HepG2 (cell line): ENCODE measurements around the gene MAGEB17. TPM values are rescaled to one million over a fixed set of nuclear protein-coding genes. Genes with fewer than 3 reads are reported as not detected.

Experiments
- ATAC-seq: fragments of 200-7000 bp; cut with Tn5 transposase; 3 replicates; pipeline ENCODE4 v1.9.1; 2020; ENCODE audit warnings: mild to moderate bottlenecking, moderate library complexity
- BruUV-seq: library from RNA; stranded (reverse); fragments of 400-500 nt; replicated peaks from 2 replicates; lab custom pipeline; 2021; lab: Mats Ljungman, UMichigan
- CTCF ChIA-PET: fragments of 300-600 bp; formaldehyde crosslinking; extraction: SDS; loops from one replicate; lab custom pipeline; 2021; ENCODE audit warnings: low total read pairs, inconsistent platforms, low intra/inter-chr PET ratio; lab: Yijun Ruan, JAX
- POLR2A ChIA-PET: fragments of 350-600 bp; sonication (Branson Sonifier 250); formaldehyde crosslinking; loops from one replicate; lab custom pipeline; 2020; ENCODE audit warnings: antibody characterized with exemption, inconsistent platforms; lab: Yijun Ruan, JAX
- DNase-seq: peaks from one replicate; pipeline ENCODE4 v3.0.0-alpha.2; 2015; ENCODE audit warnings: low spot score
- FAIRE-seq: peaks from 3 replicates; lab custom pipeline; 2011; peaks lifted over from hg19 to GRCh38; lab: Jason Lieb, UNC
- H2AFZ ChIP-seq: one replicate; pipeline ENCODE4 v1.6.1; 2011; ENCODE audit warnings: low read length, inconsistent platforms
- H3K27ac ChIP-seq: fragments of 300-600 bp; 3 replicates; pipeline ENCODE4 v1.8.0; 2011; ENCODE audit warnings: mixed run types, mild to moderate bottlenecking, mixed read lengths, low read length, inconsistent platforms; ENCODE audit not compliant: insufficient read depth; ENCODE audit errors: extremely low read length
- H3K27me3 ChIP-seq, 2 experiments: fragments of 200-600 bp in 1 of 2; 2 replicates in 1 of 2; 3 replicates in 1 of 2; pipeline versions ENCODE4 v1.6.0 to v1.8.0; 2011; ENCODE audit warnings: low read length in 2 of 2, mild to moderate bottlenecking in 2 of 2, moderate library complexity in 2 of 2, inconsistent platforms in 1 of 2; ENCODE audit not compliant: insufficient read depth in 2 of 2, control insufficient read depth in 1 of 2
- H3K36me3 ChIP-seq, 2 experiments: fragments of 200-600 bp in 1 of 2; replicated peaks in 1 of 2; 2 replicates in 1 of 2; 3 replicates in 1 of 2; pipeline versions ENCODE4 v1.5.1 to v1.8.0; 2011; ENCODE audit warnings: low read length in 2 of 2, inconsistent platforms in 1 of 2; ENCODE audit not compliant: insufficient read depth in 2 of 2, control insufficient read depth in 1 of 2
- H3K4me1 ChIP-seq: 2 replicates; pipeline ENCODE4 v1.5.1; 2012; ENCODE audit warnings: low read length, inconsistent platforms; ENCODE audit not compliant: insufficient read depth
- H3K4me2 ChIP-seq: 2 replicates; pipeline ENCODE4 v1.6.0; 2011; ENCODE audit warnings: low read depth, low read length, inconsistent platforms
- H3K4me3 ChIP-seq, 3 experiments: fragments of 200-600 bp in 1 of 3; sonication (generic), shearing (Covaris generic) in 1 of 3; replicated peaks in 1 of 3; 2 replicates each; pipeline ENCODE4 v1.5.1; 2011 to 2016; ENCODE audit warnings: low read length in 3 of 3, inconsistent platforms in 2 of 3, low read depth in 2 of 3, mild to moderate bottlenecking in 2 of 3, control low read depth in 1 of 3, mixed read lengths in 1 of 3; ENCODE audit not compliant: insufficient read depth in 1 of 3
- H3K79me2 ChIP-seq: one replicate; pipeline ENCODE4 v1.6.1; 2011; ENCODE audit warnings: low read length, inconsistent platforms; ENCODE audit not compliant: insufficient read depth
- H3K9ac ChIP-seq: 2 replicates; pipeline ENCODE4 v1.6.0; 2011; ENCODE audit warnings: mild to moderate bottlenecking, low read depth, low read length, inconsistent platforms; ENCODE audit not compliant: insufficient read depth
- H3K9me3 ChIP-seq: 2 replicates; pipeline ENCODE4 v1.5.1; 2012; ENCODE audit warnings: mild to moderate bottlenecking, low read length
- H4K20me1 ChIP-seq: 2 replicates; pipeline ENCODE4 v1.6.0; 2011; ENCODE audit warnings: inconsistent platforms, mild to moderate bottlenecking, low read length, moderate library complexity; ENCODE audit not compliant: insufficient read depth
- DMAP1 ChIP-seq: IDR thresholded peaks from 2 replicates; pipeline ENCODE4 v1.6.1; 2016
- FLYWCH1 ChIP-seq: sonication (generic); formaldehyde crosslinking; IDR thresholded peaks from 2 replicates; pipeline ENCODE4 v1.8.1; 2023; ENCODE audit warnings: mild to moderate bottlenecking, missing genetic modification reagents
- KAT2B ChIP-seq: fragments of 150-350 bp; IDR thresholded peaks from 2 replicates; pipeline ENCODE4 v1.6.1; 2014; ENCODE audit warnings: low read depth, low read length, borderline replicate concordance
- MED8 ChIP-seq: sonication (generic); formaldehyde crosslinking; IDR thresholded peaks from 2 replicates; pipeline ENCODE4 v1.8.1; 2023; ENCODE audit warnings: mild to moderate bottlenecking, missing genetic modification reagents; ENCODE audit not compliant: insufficient replicate concordance
- RXRB ChIP-seq: IDR thresholded peaks from 2 replicates; pipeline ENCODE4 v1.6.1; 2016; ENCODE audit warnings: borderline replicate concordance, missing genetic modification reagents, missing compliant biosample characterization
- SAFB2 ChIP-seq: sonication (generic); formaldehyde crosslinking; IDR thresholded peaks from 2 replicates; pipeline ENCODE4 v1.5.1; 2020; ENCODE audit warnings: missing genetic modification reagents, low read depth, mild to moderate bottlenecking, borderline replicate concordance
- ZMAT3 ChIP-seq: sonication (generic); formaldehyde crosslinking; conservative IDR thresholded peaks from 2 replicates; pipeline ENCODE4 v1.7.0; 2021; ENCODE audit warnings: missing genetic modification reagents
- ZNF136 ChIP-seq: sonication (generic); formaldehyde crosslinking; IDR thresholded peaks from 2 replicates; pipeline ENCODE4 v1.8.1; 2022; ENCODE audit warnings: low read depth, mild to moderate bottlenecking, moderate library complexity, missing genetic modification reagents
- ZNF20 ChIP-seq: sonication (generic); formaldehyde crosslinking; IDR thresholded peaks from 2 replicates; pipeline ENCODE4 v1.4.0; 2020; ENCODE audit warnings: mild to moderate bottlenecking, moderate library complexity, missing genetic modification reagents
- in situ Hi-C: cut with HindIII; loops from 2 replicates; pipeline ENCODE4 v1.10.0; 2017; ENCODE audit warnings: low pct_unique_long_range_greater_than_20kb; ENCODE audit not compliant: extremely low pct_ligation_motif_present
- intact Hi-C: fragments of 100-400 bp; cut with micrococcal nuclease; formaldehyde crosslinking; loops from one replicate; pipeline ENCODE4 v1.10.0; 2022; ENCODE audit not compliant: unreplicated experiment
- polyA plus RNA-seq, 8 experiments: library from polyadenylated mRNA; depleted of rRNA in 3 of 8; stranded (reverse) in 7 of 8; unstranded in 1 of 8; fragments of >200 nt; fragmentation: Illumina TruSeq in 4 of 8; extraction: Trizol in 4 of 8; gene quantifications; 2 replicates each; pipeline versions ENCODE4 v1.2.1 to v1.2.3, GENCODE V29; 2011 to 2016; ENCODE audit warnings: low read depth in 4 of 8, missing spikeins in 1 of 8, mixed read lengths in 1 of 8; ENCODE audit not compliant: insufficient read depth in 1 of 8
- total RNA-seq, 5 experiments: library from RNA; depleted of rRNA; stranded (reverse); fragments of >200 nt; fragmentation: Illumina TruSeq; extraction: Trizol; gene quantifications; 2 replicates each; pipeline ENCODE4 v1.2.3, GENCODE V29; 2016; ENCODE audit warnings: low read depth in 1 of 5
- TF ChIP-seq, protein P1 (sequence below): sonication (generic); formaldehyde crosslinking; IDR thresholded peaks from 2 replicates; pipeline ENCODE4 v1.4.0; 2020; ENCODE audit warnings: missing genetic modification reagents, borderline replicate concordance
- TF ChIP-seq, protein P2 (sequence below): sonication (generic); formaldehyde crosslinking; IDR thresholded peaks from 2 replicates; pipeline ENCODE4 v1.5.0; 2020; ENCODE audit warnings: mild to moderate bottlenecking, missing genetic modification reagents
- TF ChIP-seq, protein P3 (sequence below): sonication (generic); formaldehyde crosslinking; IDR thresholded peaks from 2 replicates; pipeline ENCODE4 v1.4.0; 2020; ENCODE audit warnings: missing genetic modification reagents, mild to moderate bottlenecking, borderline replicate concordance

MAGEB17 gene
- total and polyA plus RNA-seq, 2 of the 13 experiments (the other 11 are each of a cell fraction or from before 2014, with no cell fraction given): not detected

DNA sequence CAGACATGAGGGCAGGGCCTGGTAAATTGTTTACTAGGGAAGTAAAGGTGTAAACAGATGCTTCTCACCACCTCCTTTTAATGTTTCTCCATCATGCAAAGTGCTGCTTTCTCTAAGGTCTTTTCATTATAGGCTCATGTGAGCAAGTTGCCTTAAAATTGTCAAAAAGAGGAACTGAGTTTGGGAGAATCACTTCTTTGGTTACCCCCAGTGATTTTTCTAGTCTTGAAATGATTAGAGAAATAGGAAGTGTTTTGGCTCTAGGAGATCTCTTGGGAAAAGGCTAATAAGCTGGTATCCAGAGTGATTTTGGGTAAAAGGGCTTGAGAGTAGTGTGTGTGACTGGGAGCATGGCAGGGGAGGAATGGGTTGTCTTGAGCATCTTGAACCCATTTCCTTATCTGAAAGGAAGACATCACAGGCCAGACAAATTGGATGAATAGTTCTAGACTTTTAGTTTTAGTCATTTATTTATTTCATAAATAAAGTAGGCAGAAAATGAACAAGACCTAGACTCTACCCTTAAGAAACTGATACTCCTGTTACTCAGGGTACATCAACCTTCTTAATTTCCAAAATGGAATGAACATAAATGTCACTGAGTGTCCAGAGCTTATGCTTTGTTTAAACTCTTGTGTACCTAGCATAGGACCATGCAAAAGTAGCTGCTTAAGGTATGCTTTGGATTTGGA, 29.7 kb upstream of the MAGEB17 start:
- no peaks in the 10 kb centered on the region for H3K79me2 ChIP-seq
- no TSS peak for BruUV-seq
- ATAC-seq (no peak), DNase-seq (no peak), FAIRE-seq (no peak)
- no peak overlapping the region for H3K4me2 ChIP-seq
- intact Hi-C loops: loop anchor here (2.0 kb wide), 1 partner anchor 377 kb away; no protein-coding TSS in a partner anchor
- POLR2A ChIA-PET: no interaction called here
- no peak overlapping the region for H3K4me3 ChIP-seq
- no peaks in the 10 kb centered on the region for H3K4me1 ChIP-seq
- H3K27me3 ChIP-seq: no peaks in the 10 kb centered on the region
- in situ Hi-C loops: no loop called here
- no peaks in the 10 kb centered on the region for H4K20me1 ChIP-seq
- H3K9ac ChIP-seq: no peak overlapping the region
- no peaks in the 10 kb centered on the region for H3K9me3 ChIP-seq
- no peak overlapping the region for H2AFZ ChIP-seq
- no peaks in the 10 kb centered on the region for H3K36me3 ChIP-seq
- H3K27ac ChIP-seq: no peak overlapping the region
- TF ChIP-seq ZNF136 (CRISPR knock-in tag) (no peak), ZNF20 (CRISPR knock-in tag) (no peak), KAT2B (no peak), FLYWCH1 (CRISPR knock-in tag) (no peak), DMAP1 (CRISPR knock-in tag) (no peak), RXRB (CRISPR knock-in tag) (no peak), ZMAT3 (no peak), MED8 (CRISPR knock-in tag) (no peak), SAFB2 (CRISPR knock-in tag) (no peak)
- TF ChIP-seq, protein P1, sequence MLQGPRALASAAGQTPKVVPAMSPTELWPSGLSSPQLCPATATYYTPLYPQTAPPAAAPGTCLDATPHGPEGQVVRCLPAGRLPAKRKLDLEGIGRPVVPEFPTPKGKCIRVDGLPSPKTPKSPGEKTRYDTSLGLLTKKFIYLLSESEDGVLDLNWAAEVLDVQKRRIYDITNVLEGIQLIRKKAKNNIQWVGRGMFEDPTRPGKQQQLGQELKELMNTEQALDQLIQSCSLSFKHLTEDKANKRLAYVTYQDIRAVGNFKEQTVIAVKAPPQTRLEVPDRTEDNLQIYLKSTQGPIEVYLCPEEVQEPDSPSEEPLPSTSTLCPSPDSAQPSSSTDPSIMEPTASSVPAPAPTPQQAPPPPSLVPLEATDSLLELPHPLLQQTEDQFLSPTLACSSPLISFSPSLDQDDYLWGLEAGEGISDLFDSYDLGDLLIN (CRISPR knock-in tag): no peak
- TF ChIP-seq, protein P2, sequence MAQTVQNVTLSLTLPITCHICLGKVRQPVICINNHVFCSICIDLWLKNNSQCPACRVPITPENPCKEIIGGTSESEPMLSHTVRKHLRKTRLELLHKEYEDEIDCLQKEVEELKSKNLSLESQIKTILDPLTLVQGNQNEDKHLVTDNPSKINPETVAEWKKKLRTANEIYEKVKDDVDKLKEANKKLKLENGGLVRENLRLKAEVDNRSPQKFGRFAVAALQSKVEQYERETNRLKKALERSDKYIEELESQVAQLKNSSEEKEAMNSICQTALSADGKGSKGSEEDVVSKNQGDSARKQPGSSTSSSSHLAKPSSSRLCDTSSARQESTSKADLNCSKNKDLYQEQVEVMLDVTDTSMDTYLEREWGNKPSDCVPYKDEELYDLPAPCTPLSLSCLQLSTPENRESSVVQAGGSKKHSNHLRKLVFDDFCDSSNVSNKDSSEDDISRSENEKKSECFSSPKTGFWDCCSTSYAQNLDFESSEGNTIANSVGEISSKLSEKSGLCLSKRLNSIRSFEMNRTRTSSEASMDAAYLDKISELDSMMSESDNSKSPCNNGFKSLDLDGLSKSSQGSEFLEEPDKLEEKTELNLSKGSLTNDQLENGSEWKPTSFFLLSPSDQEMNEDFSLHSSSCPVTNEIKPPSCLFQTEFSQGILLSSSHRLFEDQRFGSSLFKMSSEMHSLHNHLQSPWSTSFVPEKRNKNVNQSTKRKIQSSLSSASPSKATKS: no peak
- TF ChIP-seq, protein P3, sequence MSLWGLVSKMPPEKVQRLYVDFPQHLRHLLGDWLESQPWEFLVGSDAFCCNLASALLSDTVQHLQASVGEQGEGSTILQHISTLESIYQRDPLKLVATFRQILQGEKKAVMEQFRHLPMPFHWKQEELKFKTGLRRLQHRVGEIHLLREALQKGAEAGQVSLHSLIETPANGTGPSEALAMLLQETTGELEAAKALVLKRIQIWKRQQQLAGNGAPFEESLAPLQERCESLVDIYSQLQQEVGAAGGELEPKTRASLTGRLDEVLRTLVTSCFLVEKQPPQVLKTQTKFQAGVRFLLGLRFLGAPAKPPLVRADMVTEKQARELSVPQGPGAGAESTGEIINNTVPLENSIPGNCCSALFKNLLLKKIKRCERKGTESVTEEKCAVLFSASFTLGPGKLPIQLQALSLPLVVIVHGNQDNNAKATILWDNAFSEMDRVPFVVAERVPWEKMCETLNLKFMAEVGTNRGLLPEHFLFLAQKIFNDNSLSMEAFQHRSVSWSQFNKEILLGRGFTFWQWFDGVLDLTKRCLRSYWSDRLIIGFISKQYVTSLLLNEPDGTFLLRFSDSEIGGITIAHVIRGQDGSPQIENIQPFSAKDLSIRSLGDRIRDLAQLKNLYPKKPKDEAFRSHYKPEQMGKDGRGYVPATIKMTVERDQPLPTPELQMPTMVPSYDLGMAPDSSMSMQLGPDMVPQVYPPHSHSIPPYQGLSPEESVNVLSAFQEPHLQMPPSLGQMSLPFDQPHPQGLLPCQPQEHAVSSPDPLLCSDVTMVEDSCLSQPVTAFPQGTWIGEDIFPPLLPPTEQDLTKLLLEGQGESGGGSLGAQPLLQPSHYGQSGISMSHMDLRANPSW (CRISPR knock-in tag): no peak
- TF ChIP-seq, all 625 proteins: peak for 0
- CTCF ChIA-PET: no interaction called here
